IMR-90 (cell line): Measurements from ENCODE around the gene PLD5. TPM values are rescaled to one million over a fixed set of nuclear protein-coding genes. Genes with fewer than 3 reads are reported as not detected.

Experiments used
- ATAC-seq: fragments of 200-7000 bp; cut with Tn5 transposase; 2 replicates; pipeline ENCODE4 v1.9.1; 2020; ENCODE audit warnings: low read depth, mild to moderate bottlenecking, moderate library complexity
- BruUV-seq: library from RNA; stranded (reverse); fragments of 400-500 nt; replicated peaks from 2 replicates; lab custom pipeline; 2021; lab: Mats Ljungman, UMichigan
- CTCF ChIA-PET: fragments of 300-600 bp; formaldehyde crosslinking; extraction: SDS; loops from one replicate; lab custom pipeline; 2021; ENCODE audit warnings: antibody characterized with exemption; lab: Yijun Ruan, JAX
- POLR2A ChIA-PET: fragments of 300-600 bp; sonication (Branson Sonifier 250); formaldehyde crosslinking; loops from one replicate; lab custom pipeline; 2022; ENCODE audit warnings: antibody characterized with exemption; ENCODE audit not compliant: unreplicated experiment; lab: Charles Lee
- DNase-seq: peaks from one replicate; pipeline ENCODE4 v3.0.0; 2013
- H2AFZ ChIP-seq: replicated peaks from 2 replicates; pipeline ENCODE3; 2013; ENCODE audit warnings: low read length, mild to moderate bottlenecking; ENCODE audit not compliant: poor library complexity
- H2AK5ac ChIP-seq: 2 replicates; pipeline ENCODE4 v1.6.1; 2013; ENCODE audit warnings: low read depth, low read length, inconsistent platforms
- H2AK9ac ChIP-seq: replicated peaks from 2 replicates; pipeline ENCODE3; 2013; ENCODE audit warnings: mild to moderate bottlenecking, low read depth, low read length, moderate library complexity; ENCODE audit not compliant: poor library complexity
- H2BK120ac ChIP-seq: 2 replicates; pipeline ENCODE4 v1.6.1; 2013; ENCODE audit warnings: low read depth, low read length, inconsistent platforms
- H2BK15ac ChIP-seq: 3 replicates; pipeline ENCODE4 v1.6.1; 2013; ENCODE audit warnings: low read depth, low read length, inconsistent platforms
- H2BK20ac ChIP-seq: 2 replicates; pipeline ENCODE4 v1.6.1; 2013; ENCODE audit warnings: low read depth, mild to moderate bottlenecking, inconsistent platforms, low read length, moderate library complexity
- H2BK5ac ChIP-seq: 2 replicates; pipeline ENCODE4 v1.6.1; 2013; ENCODE audit warnings: mild to moderate bottlenecking, low read depth, low read length, inconsistent platforms; ENCODE audit not compliant: poor library complexity, severe bottlenecking
- H3K14ac ChIP-seq: replicated peaks from 2 replicates; pipeline ENCODE4 v1.6.1; 2013; ENCODE audit warnings: low read depth, low read length, inconsistent platforms
- H3K18ac ChIP-seq: 2 replicates; pipeline ENCODE4 v1.6.1; 2013; ENCODE audit warnings: low read depth, low read length, control low read depth
- H3K23ac ChIP-seq: 2 replicates; pipeline ENCODE4 v1.6.1; 2013; ENCODE audit warnings: low read depth, low read length, inconsistent platforms
- H3K27ac ChIP-seq: 2 replicates; pipeline ENCODE4 v1.5.1; 2013; ENCODE audit warnings: mild to moderate bottlenecking, control low read depth, low read length; ENCODE audit not compliant: insufficient read depth
- H3K27me3 ChIP-seq: 2 replicates; pipeline ENCODE4 v1.6.1; 2013; ENCODE audit warnings: low read length; ENCODE audit not compliant: control insufficient read depth, insufficient read depth
- H3K36me3 ChIP-seq: 2 replicates; pipeline ENCODE4 v1.6.1; 2013; ENCODE audit warnings: low read length, mixed read lengths; ENCODE audit not compliant: control insufficient read depth, insufficient read depth
- H3K4ac ChIP-seq: 2 replicates; pipeline ENCODE4 v1.6.1; 2013; ENCODE audit warnings: low read depth, low read length, inconsistent platforms
- H3K4me1 ChIP-seq: 2 replicates; pipeline ENCODE4 v1.6.1; 2013; ENCODE audit warnings: low read length, mixed read lengths; ENCODE audit not compliant: control insufficient read depth, insufficient read depth
- H3K4me2 ChIP-seq: 2 replicates; pipeline ENCODE4 v1.6.1; 2013; ENCODE audit warnings: low read depth, mild to moderate bottlenecking, control low read depth, low read length, moderate library complexity
- H3K4me3 ChIP-seq: 2 replicates; pipeline ENCODE4 v1.5.1; 2013; ENCODE audit warnings: low read depth, mild to moderate bottlenecking, control low read depth, low read length, moderate library complexity; ENCODE audit not compliant: insufficient read depth
- H3K56ac ChIP-seq: 2 replicates; pipeline ENCODE4 v1.6.1; 2013; ENCODE audit warnings: low read length, inconsistent platforms; ENCODE audit not compliant: insufficient read depth; ENCODE audit errors: extremely low read depth
- H3K79me1 ChIP-seq, 2 experiments: 2 replicates each; pipeline ENCODE4 v1.6.1; 2013; ENCODE audit warnings: low read length in 2 of 2, inconsistent platforms in 1 of 2, low read depth in 1 of 2
- H3K9ac ChIP-seq: 2 replicates; pipeline ENCODE4 v1.6.1; 2013; ENCODE audit warnings: low read depth, low read length, control low read depth
- H3K9me1 ChIP-seq: 2 replicates; pipeline ENCODE4 v1.6.1; 2013; ENCODE audit warnings: low read length, inconsistent platforms; ENCODE audit not compliant: insufficient read depth
- H3K9me3 ChIP-seq: 2 replicates; pipeline ENCODE4 v1.6.1; 2013; ENCODE audit warnings: low read length; ENCODE audit not compliant: control insufficient read depth, insufficient read depth
- H4K20me1 ChIP-seq: 2 replicates; pipeline ENCODE4 v1.6.1; 2013; ENCODE audit warnings: low read length, inconsistent platforms; ENCODE audit not compliant: insufficient read depth
- H4K5ac ChIP-seq: 2 replicates; pipeline ENCODE4 v1.6.1; 2013; ENCODE audit warnings: mild to moderate bottlenecking, low read depth, low read length, control low read depth
- H4K8ac ChIP-seq, 2 experiments: 2 replicates each; pipeline ENCODE4 v1.6.1; 2013; ENCODE audit warnings: low read depth in 2 of 2, low read length in 2 of 2, control low read depth in 1 of 2, inconsistent platforms in 1 of 2
- H4K91ac ChIP-seq: 2 replicates; pipeline ENCODE4 v1.6.1; 2013; ENCODE audit warnings: low read depth, low read length, inconsistent platforms; ENCODE audit not compliant: insufficient read depth
- BHLHE40 ChIP-seq: fragments of 150-350 bp; IDR thresholded peaks from 2 replicates; pipeline ENCODE4 v1.6.1; 2016; ENCODE audit warnings: mild to moderate bottlenecking, low read depth, low read length
- CEBPB ChIP-seq: IDR thresholded peaks from 2 replicates; pipeline ENCODE4 v1.6.1; 2012; ENCODE audit warnings: low read depth, low read length, improper control_type of control experiment
- CHD1 ChIP-seq: IDR thresholded peaks from 2 replicates; pipeline ENCODE4 v1.6.1; 2012; ENCODE audit warnings: low read depth, low read length, improper control_type of control experiment
- FOS ChIP-seq: fragments of 150-350 bp; IDR thresholded peaks from 2 replicates; pipeline ENCODE4 v1.6.1; 2016; ENCODE audit warnings: low read depth, low read length
- MAFK ChIP-seq: IDR thresholded peaks from 2 replicates; pipeline ENCODE4 v1.6.1; 2012; ENCODE audit warnings: low read depth, low read length, improper control_type of control experiment
- MAZ ChIP-seq: IDR thresholded peaks from 2 replicates; pipeline ENCODE4 v1.6.1; 2012; ENCODE audit warnings: low read depth, mild to moderate bottlenecking, low read length, improper control_type of control experiment, moderate library complexity, borderline replicate concordance
- MXI1 ChIP-seq: IDR thresholded peaks from 2 replicates; pipeline ENCODE4 v1.6.1; 2012; ENCODE audit warnings: low read depth, mild to moderate bottlenecking, low read length, moderate library complexity, borderline replicate concordance
- NFE2L2 ChIP-seq: fragments of 150-350 bp; IDR thresholded peaks from 2 replicates; pipeline ENCODE4 v1.6.1; 2016; ENCODE audit warnings: low read depth, mild to moderate bottlenecking, low read length
- POLR2A ChIP-seq: IDR thresholded peaks from 2 replicates; pipeline ENCODE4 v1.6.1; 2012; ENCODE audit warnings: mild to moderate bottlenecking, low read depth, low read length
- RAD21 ChIP-seq: IDR thresholded peaks from 2 replicates; pipeline ENCODE4 v1.6.1; 2012; ENCODE audit warnings: low read length, improper control_type of control experiment
- RCOR1 ChIP-seq: IDR thresholded peaks from 2 replicates; pipeline ENCODE4 v1.6.1; 2012; ENCODE audit warnings: mild to moderate bottlenecking, low read length, improper control_type of control experiment; ENCODE audit not compliant: insufficient replicate concordance
- RFX5 ChIP-seq: IDR thresholded peaks from 2 replicates; pipeline ENCODE4 v1.8.0; 2012; ENCODE audit warnings: low read depth, mild to moderate bottlenecking, low read length, moderate library complexity
- SMC3 ChIP-seq: fragments of 150-350 bp; IDR thresholded peaks from 2 replicates; pipeline ENCODE4 v1.6.1; 2016; ENCODE audit warnings: low read depth, mild to moderate bottlenecking, antibody characterized with exemption, low read length, moderate library complexity
- WGBS, 2 experiments: methylation state at CpG; one replicate each; pipeline versions ENCODE4 v1.1.5 to v1.1.7; 2013; ENCODE audit warnings: missing lambda C conversion rate in 2 of 2; ENCODE audit not compliant: insufficient read length in 1 of 2; ENCODE audit errors: extremely low coverage in 2 of 2; 5-methylcytosine and 5-hydroxymethylcytosine counted together
- dilution Hi-C: fragments of 300-500 bp; cut with HindIII; formaldehyde crosslinking; loops from one replicate; pipeline ENCODE4 v1.14.3; 2018; ENCODE audit warnings: low sequenced_read_pairs; ENCODE audit not compliant: unreplicated experiment
- in situ Hi-C: fragments of 300-500 bp; cut with MboI; formaldehyde crosslinking; loops from 3 replicates; pipeline ENCODE4 v1.14.3; 2019; ENCODE audit warnings: low sequenced_read_pairs, inconsistent platforms, mixed read lengths
- intact Hi-C: fragments of 100-400 bp; cut with micrococcal nuclease; formaldehyde crosslinking; loops from 2 replicates; pipeline ENCODE4 v1.10.0; 2022
- polyA plus RNA-seq, 3 experiments: library from polyadenylated mRNA; depleted of rRNA; stranded (reverse); fragments of >200 nt; gene quantifications; 2 replicates each; pipeline ENCODE4 v1.2.3, GENCODE V29; 2012; ENCODE audit warnings: low replicate concordance in 1 of 3
- total RNA-seq: library from RNA; depleted of rRNA; stranded (reverse); fragments of >200 nt; gene quantifications from 2 replicates; pipeline ENCODE4 v1.2.3, GENCODE V29; 2012
- TF ChIP-seq, protein P1 (sequence below): fragments of 150-350 bp; IDR thresholded peaks from 2 replicates; pipeline ENCODE4 v1.6.1; 2017; ENCODE audit warnings: mild to moderate bottlenecking, antibody characterized with exemption, low read length, low read depth
- TF ChIP-seq, protein P2 (sequence below): fragments of 150-350 bp; IDR thresholded peaks from 2 replicates; pipeline ENCODE4 v1.6.1; 2016; ENCODE audit warnings: low read depth, mild to moderate bottlenecking, low read length, moderate library complexity, borderline replicate concordance
- TF ChIP-seq, protein P3 (sequence below): conservative IDR thresholded peaks from 2 replicates; pipeline ENCODE4 v1.5.1; 2012; ENCODE audit warnings: mild to moderate bottlenecking, low read depth, low read length, improper control_type of control experiment

Gene PLD5
- total and polyA plus RNA-seq, 2 of the 4 experiments (the other 2 are of a cell fraction): not detected

DNA sequence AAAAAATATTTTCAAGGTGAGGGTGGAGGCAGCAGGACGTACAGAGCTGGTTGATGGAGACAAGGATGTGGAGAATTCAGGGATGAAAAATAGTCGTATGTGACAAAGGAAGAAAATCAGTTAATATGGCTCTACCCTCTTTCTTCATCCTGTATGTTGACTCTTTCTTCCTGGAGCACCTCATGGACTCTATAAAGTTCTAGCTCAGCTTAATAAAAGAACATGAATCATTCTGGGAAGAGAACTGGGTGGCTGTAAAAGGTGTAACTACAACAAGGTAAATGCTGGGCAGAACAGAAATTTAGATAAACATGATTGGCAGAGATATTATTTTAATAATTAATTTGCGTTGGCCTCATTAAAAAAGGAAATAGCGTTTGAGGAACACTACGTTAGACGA lies 283.8 kb downstream of the PLD5 start:
- Histone ChIP-seq H3K14ac (no peak overlapping the region), H3K27ac (no peak overlapping the region), H3K27me3 (no peaks in the 10 kb centered on the region), H4K5ac (no peak overlapping the region), H2AFZ (no peak overlapping the region), H3K4me2 (no peak overlapping the region), H2BK5ac (no peak overlapping the region), H2AK9ac (no peak overlapping the region), H2BK120ac (no peak overlapping the region), H3K4me3 (no peak overlapping the region), H2AK5ac (no peak overlapping the region), H2BK15ac (no peak overlapping the region), H3K4me1 (no peaks in the 10 kb centered on the region), H3K9me1 (no peaks in the 10 kb centered on the region), H3K36me3 (no peaks in the 10 kb centered on the region), H2BK20ac (no peak overlapping the region), H4K8ac (no peak overlapping the region), H3K9ac (no peak overlapping the region), H4K20me1 (no peaks in the 10 kb centered on the region), H4K91ac (no peak overlapping the region), H3K18ac (no peak overlapping the region), H3K4ac (no peak overlapping the region), H3K9me3 (peaks cover 13% of the 10 kb centered on the region), H3K23ac (no peak overlapping the region), H3K56ac (no peak overlapping the region), H3K79me1 (no peaks in the 10 kb centered on the region)
- DNase-seq (no peak), ATAC-seq (no peak)
- ChIA-PET CTCF (no interaction called here), POLR2A (no interaction called here)
- dilution Hi-C loops (no loop called here), in situ Hi-C loops (no loop called here), intact Hi-C loops (no loop called here)
- BruUV-seq: no TSS peak
- TF ChIP-seq MAZ: no peak
- TF ChIP-seq POLR2A: no peak
- TF ChIP-seq RCOR1: no peak
- no peak for TF ChIP-seq MXI1
- TF ChIP-seq, protein P1, sequence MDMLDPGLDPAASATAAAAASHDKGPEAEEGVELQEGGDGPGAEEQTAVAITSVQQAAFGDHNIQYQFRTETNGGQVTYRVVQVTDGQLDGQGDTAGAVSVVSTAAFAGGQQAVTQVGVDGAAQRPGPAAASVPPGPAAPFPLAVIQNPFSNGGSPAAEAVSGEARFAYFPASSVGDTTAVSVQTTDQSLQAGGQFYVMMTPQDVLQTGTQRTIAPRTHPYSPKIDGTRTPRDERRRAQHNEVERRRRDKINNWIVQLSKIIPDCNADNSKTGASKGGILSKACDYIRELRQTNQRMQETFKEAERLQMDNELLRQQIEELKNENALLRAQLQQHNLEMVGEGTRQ: no peak
- TF ChIP-seq FOS: no peak
- no peak for TF ChIP-seq NFE2L2
- TF ChIP-seq CHD1: no peak
- TF ChIP-seq BHLHE40: no peak
- TF ChIP-seq CEBPB: no peak
- TF ChIP-seq MAFK: no peak
- TF ChIP-seq, protein P2, sequence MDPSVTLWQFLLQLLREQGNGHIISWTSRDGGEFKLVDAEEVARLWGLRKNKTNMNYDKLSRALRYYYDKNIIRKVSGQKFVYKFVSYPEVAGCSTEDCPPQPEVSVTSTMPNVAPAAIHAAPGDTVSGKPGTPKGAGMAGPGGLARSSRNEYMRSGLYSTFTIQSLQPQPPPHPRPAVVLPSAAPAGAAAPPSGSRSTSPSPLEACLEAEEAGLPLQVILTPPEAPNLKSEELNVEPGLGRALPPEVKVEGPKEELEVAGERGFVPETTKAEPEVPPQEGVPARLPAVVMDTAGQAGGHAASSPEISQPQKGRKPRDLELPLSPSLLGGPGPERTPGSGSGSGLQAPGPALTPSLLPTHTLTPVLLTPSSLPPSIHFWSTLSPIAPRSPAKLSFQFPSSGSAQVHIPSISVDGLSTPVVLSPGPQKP: no peak
- no peak for TF ChIP-seq RFX5
- TF ChIP-seq, protein P3, sequence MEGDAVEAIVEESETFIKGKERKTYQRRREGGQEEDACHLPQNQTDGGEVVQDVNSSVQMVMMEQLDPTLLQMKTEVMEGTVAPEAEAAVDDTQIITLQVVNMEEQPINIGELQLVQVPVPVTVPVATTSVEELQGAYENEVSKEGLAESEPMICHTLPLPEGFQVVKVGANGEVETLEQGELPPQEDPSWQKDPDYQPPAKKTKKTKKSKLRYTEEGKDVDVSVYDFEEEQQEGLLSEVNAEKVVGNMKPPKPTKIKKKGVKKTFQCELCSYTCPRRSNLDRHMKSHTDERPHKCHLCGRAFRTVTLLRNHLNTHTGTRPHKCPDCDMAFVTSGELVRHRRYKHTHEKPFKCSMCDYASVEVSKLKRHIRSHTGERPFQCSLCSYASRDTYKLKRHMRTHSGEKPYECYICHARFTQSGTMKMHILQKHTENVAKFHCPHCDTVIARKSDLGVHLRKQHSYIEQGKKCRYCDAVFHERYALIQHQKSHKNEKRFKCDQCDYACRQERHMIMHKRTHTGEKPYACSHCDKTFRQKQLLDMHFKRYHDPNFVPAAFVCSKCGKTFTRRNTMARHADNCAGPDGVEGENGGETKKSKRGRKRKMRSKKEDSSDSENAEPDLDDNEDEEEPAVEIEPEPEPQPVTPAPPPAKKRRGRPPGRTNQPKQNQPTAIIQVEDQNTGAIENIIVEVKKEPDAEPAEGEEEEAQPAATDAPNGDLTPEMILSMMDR: no peak
- no peak for TF ChIP-seq SMC3
- TF ChIP-seq RAD21: no peak
- no CpG with 5 or more reads among the region's 6 CpGs for WGBS, 2 experiments
